AG04450 (cell line): ENCODE data around the gene TTLL1. TPM values are rescaled to one million over a fixed set of nuclear protein-coding genes. Genes with fewer than 3 reads are reported as not detected.
"Not testable (repeated sequence)": the region's sequence is repeated elsewhere in the genome, so short reads cannot be mapped to it uniquely, and the experiment has no call there.

ENCODE experiments used
- CTCF ChIA-PET: fragments of 300-600, 350-600 bp; formaldehyde crosslinking; extraction: SDS; loops from one replicate; lab custom pipeline; 2022; ENCODE audit warnings: antibody characterized with exemption, inconsistent platforms; lab: Charles Lee
- POLR2A ChIA-PET: fragments of 350-600 bp; formaldehyde crosslinking; extraction: SDS; loops from one replicate; lab custom pipeline; 2021; ENCODE audit warnings: antibody characterized with exemption, inconsistent platforms; lab: Yijun Ruan, JAX
- DNase-seq: peaks from one replicate; pipeline ENCODE4 v3.0.0-alpha.2; 2011; ENCODE audit warnings: low read depth, low spot score
- H3K27ac ChIP-seq: one replicate; pipeline ENCODE4 v1.5.1; 2012; ENCODE audit warnings: low read depth, low read length, control low read depth
- H3K27me3 ChIP-seq: one replicate; pipeline ENCODE4 v1.6.0; 2012; ENCODE audit warnings: low read length; ENCODE audit not compliant: control insufficient read depth, insufficient read depth
- H3K4me3 ChIP-seq: 2 replicates; pipeline ENCODE4 v1.5.1; 2011; ENCODE audit warnings: mild to moderate bottlenecking, low read depth, low read length, control low read depth
- H3K9me3 ChIP-seq: 2 replicates; pipeline ENCODE4 v1.5.1; 2012; ENCODE audit warnings: low read length; ENCODE audit not compliant: control insufficient read depth, insufficient read depth
- polyA plus RNA-seq: library from polyadenylated mRNA; depleted of rRNA; stranded (reverse); fragments of >200 nt; gene quantifications from 2 replicates; pipeline ENCODE4 v1.2.3, GENCODE V29; 2011
- TF ChIP-seq, protein P1 (sequence below): IDR thresholded peaks from 2 replicates; pipeline ENCODE4 v1.5.1; 2011; ENCODE audit warnings: low read depth, low read length, control low read depth, inconsistent platforms

The TTLL1 gene
- polyA plus RNA-seq, 1 experiment = 17.5 TPM

DNA sequence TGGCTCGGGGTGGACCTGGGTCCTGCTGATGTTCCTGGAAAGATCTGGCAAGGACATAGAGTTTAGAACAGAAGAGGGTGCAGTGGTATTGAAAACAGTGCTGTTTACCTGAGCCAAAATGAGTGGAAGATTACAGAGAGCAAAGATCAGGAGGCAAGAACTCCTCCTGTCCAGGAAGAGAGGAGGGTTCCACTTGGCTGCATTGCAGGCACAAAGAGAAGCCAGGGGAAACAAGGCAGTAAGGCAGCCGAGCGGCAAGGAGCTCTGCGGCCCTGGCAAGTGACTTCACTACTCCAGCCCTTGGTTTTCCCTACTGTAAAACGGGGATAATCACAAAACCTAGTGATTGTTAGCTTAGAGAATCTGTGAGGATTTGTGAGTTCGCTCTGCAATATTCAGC, 70.6 kb downstream of the TTLL1 start:
- H3K4me3 ChIP-seq = no peak overlapping the region
- no peak for DNase-seq
- H3K27ac ChIP-seq = no peak overlapping the region
- POLR2A ChIA-PET = interaction anchor here (1.2 kb wide), 1 partner anchor 23 kb away, joined by 3 read pairs; no protein-coding TSS in a partner anchor
- TF ChIP-seq, protein P1, sequence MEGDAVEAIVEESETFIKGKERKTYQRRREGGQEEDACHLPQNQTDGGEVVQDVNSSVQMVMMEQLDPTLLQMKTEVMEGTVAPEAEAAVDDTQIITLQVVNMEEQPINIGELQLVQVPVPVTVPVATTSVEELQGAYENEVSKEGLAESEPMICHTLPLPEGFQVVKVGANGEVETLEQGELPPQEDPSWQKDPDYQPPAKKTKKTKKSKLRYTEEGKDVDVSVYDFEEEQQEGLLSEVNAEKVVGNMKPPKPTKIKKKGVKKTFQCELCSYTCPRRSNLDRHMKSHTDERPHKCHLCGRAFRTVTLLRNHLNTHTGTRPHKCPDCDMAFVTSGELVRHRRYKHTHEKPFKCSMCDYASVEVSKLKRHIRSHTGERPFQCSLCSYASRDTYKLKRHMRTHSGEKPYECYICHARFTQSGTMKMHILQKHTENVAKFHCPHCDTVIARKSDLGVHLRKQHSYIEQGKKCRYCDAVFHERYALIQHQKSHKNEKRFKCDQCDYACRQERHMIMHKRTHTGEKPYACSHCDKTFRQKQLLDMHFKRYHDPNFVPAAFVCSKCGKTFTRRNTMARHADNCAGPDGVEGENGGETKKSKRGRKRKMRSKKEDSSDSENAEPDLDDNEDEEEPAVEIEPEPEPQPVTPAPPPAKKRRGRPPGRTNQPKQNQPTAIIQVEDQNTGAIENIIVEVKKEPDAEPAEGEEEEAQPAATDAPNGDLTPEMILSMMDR = no peak
- H3K9me3 ChIP-seq = no peaks in the 10 kb centered on the region
- peaks cover 3% of the 10 kb centered on the region for H3K27me3 ChIP-seq
- CTCF ChIA-PET = interaction anchor here (2.2 kb wide), 1 partner anchor 15 kb away, joined by 4 read pairs; no protein-coding TSS in a partner anchor

DNA sequence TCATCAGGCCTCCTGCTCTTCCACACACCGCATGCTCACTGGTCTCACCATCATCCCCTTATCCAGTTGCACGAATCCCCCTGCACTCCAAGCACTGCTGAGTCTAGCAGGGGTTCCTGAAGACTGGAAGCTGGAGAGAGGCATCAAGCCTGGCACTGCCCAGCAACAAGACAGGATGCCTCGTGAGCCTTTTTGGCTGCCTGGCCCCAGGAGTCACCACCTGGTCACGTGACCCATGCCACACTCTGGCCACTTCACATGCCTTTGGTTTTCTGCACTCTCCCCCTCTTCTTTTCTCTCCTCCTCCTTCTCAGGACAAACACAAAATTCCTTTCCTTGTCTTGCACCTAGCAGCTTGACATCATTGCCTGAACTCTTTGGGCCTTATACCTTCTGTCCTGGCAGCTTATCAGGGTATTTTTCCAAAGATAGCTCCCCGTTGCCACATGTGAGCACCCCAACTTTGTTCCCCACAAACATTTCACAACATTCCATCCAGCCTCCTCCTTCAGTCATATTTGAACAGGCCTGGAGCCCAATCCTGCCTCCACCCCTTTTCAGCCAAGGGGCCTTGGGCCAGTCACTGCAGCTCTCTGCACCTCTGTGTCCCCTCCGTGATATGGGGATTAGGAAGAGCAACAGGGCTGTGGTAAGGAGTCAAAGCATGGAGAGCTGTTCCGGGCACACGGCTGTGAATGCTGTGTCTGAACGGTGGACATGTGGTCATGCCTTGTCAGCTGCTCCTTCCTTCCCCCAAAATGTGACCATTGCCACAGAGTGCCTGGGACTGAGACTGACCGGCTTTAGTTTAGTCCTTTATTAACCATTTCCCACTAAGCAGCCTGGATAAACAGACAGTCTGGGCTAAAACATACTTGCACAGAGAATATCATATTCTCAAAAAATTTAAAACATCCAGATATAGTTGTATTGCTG, 71.4 kb downstream of the TTLL1 start:
- CTCF ChIA-PET = interaction anchor here (0.5 to 2.2 kb wide), 3 partner anchors 15 to 1638 kb away, joined by 4 read pairs; no protein-coding TSS in a partner anchor
- Histone ChIP-seq H3K27me3 (no peaks in the 10 kb centered on the region), H3K4me3 (no peak overlapping the region), H3K27ac (no peak overlapping the region), H3K9me3 (no peaks in the 10 kb centered on the region)
- TF ChIP-seq, protein P1 = no peak
- no peak for DNase-seq
- POLR2A ChIA-PET = interaction anchor here (1.2 kb wide), 1 partner anchor 23 kb away, joined by 3 read pairs; no protein-coding TSS in a partner anchor

DNA sequence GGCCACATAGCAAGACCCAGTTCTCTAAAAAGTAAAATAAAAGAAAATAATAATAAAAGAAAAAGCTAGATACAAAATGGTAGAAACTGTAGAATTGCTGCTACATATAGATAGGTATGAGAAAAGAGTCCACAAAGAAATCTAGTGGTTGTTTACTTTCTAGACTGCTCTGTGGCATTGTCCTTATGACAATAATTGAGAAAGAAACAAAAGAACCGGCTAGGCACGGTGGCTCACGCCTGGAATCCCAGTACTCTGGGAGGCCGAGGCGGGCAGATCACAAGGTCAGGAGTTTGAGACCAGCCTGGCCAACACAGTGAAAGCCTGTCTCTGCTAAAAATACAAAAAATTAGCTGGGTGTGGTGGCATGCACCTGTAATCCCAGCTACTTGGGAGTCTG, 73.0 kb downstream of the TTLL1 start:
- DNase-seq, H3K4me3 ChIP-seq, H3K27ac ChIP-seq, H3K27me3 ChIP-seq, H3K9me3 ChIP-seq: not testable (repeated sequence)
- CTCF ChIA-PET = interaction anchor here (0.5 to 0.7 kb wide), 2 partner anchors 10 to 22 kb away, joined by 3 to 7 read pairs; no protein-coding TSS in a partner anchor
- POLR2A ChIA-PET = interaction anchor here (1.1 to 2.3 kb wide), 2 partner anchors 13 to 21 kb away, joined by 9 to 29 read pairs; no protein-coding TSS in a partner anchor

DNA sequence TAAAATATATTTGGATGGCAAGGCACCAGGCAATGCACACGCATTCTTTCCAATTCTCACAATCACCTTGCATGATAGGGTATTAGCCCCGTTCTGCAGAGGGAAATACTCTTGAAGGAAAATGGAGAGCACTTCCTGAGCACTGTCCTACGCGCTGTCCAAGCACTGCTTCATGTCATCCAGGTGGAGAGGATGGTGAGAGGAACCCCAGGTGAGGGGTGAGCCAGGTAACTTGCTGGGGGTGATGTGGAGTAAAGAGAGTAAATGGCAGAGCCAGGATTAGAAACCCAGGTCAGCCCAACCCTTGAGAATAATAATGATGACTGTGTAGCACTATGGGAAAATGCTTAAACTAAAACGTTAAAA, 73.5 kb downstream of the TTLL1 start:
- Histone ChIP-seq H3K9me3 (no peaks in the 10 kb centered on the region), H3K4me3 (peak overlapping the region; percentile 72), H3K27me3 (no peaks in the 10 kb centered on the region), H3K27ac (no peak overlapping the region)
- ChIA-PET POLR2A (interaction anchor here (0.6 to 3.2 kb wide), 15 partner anchors 8 to 225 kb away, joined by 3 to 29 read pairs (median 5); partner anchors contain the start of gene ARFGAP3), CTCF (interaction anchor here (0.5 to 3.0 kb wide), 2 partner anchors 11 to 25 kb away, joined by 7 to 15 read pairs; no protein-coding TSS in a partner anchor)
- TF ChIP-seq, protein P1 = no peak
- DNase-seq = no peak

DNA sequence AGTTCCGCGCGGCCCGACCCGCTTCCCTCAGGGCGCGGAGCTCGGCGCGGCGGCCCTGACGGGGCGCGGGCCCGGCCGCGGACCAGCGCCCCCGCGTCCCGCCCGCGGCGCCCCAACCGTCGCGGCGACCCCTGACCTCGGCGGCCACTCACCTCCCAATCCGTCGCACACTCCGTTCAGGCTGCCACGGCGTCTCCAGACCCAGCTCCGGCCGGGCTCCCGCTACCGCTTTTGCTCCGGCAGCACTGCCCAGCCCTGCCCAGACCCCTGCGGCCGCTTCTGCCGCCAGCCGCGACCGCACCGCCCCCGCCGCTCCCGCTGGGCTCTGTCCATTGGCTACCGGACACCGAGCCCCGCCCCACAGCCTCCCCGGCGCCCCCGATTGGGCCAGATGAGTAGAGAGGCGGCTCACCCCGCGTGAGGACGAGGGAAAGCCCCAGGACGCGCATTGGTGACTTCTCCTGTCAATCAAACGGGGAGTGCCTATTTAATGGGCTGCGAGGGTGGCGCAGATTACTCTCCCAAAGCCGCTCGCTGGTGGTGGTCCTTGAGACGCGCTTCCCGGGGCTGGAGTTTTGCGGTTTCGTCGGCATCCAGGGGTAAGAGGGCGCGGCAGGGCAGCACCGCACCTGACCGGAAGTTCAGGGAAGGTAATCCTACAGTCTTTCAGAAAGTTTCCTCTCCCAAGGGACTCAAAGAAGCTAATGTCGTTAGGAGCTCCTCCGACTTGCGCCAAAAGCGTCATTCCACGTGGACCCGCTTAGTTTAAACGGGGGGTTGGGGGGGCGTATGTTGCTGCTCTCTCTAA, 74.1 kb downstream of the TTLL1 start, which contains the start of gene PACSIN2:
Gene PACSIN2, minus strand, starts transcription at position 281 of the 808 bp plus-strand sequence. CDS start 103,069 bp downstream, outside the sequence.
- DNase-seq = peak; percentile 96
- Histone ChIP-seq H3K27me3 (no peaks in the 10 kb centered on the region), H3K27ac (no peak within 1 kb of the TSS), H3K4me3 (peak within 1 kb of the TSS; percentile 86), H3K9me3 (no peaks in the 10 kb centered on the region)
- CTCF ChIA-PET = interaction anchor here (0.6 to 3.0 kb wide), 5 partner anchors 18 to 218 kb away, joined by 3 to 15 read pairs (median 5); no protein-coding TSS in a partner anchor
- POLR2A ChIA-PET = interaction anchor here (0.6 to 3.2 kb wide), 21 partner anchors 9 to 225 kb away, joined by 3 to 29 read pairs (median 4); partner anchors contain the start of gene ARFGAP3
- TF ChIP-seq, protein P1 = no peak
